ENCODE results near the gene B3GALT5.

GRCh38 chr21:39599191-39599970 lies 13.4 kb upstream of the B3GALT5 start:
- no peak for TF ChIP-seq POLR2A (IDR thresholded peaks at IDR 0.05)
- TF ChIP-seq, protein P1, sequence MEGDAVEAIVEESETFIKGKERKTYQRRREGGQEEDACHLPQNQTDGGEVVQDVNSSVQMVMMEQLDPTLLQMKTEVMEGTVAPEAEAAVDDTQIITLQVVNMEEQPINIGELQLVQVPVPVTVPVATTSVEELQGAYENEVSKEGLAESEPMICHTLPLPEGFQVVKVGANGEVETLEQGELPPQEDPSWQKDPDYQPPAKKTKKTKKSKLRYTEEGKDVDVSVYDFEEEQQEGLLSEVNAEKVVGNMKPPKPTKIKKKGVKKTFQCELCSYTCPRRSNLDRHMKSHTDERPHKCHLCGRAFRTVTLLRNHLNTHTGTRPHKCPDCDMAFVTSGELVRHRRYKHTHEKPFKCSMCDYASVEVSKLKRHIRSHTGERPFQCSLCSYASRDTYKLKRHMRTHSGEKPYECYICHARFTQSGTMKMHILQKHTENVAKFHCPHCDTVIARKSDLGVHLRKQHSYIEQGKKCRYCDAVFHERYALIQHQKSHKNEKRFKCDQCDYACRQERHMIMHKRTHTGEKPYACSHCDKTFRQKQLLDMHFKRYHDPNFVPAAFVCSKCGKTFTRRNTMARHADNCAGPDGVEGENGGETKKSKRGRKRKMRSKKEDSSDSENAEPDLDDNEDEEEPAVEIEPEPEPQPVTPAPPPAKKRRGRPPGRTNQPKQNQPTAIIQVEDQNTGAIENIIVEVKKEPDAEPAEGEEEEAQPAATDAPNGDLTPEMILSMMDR (IDR thresholded peaks at IDR 0.05): no peak

Data from prostate gland (tissue), 2 donors.